ENCODE measurements around the gene STMP1.
A peak's percentile ranks its signal among the peaks of the same experiment; 100 is the strongest.

Gene STMP1

GRCh38 chr7:135693558-135693957 lies 31.2 kb downstream of the STMP1 start:
- TF ChIP-seq CTCF (IDR thresholded peaks at IDR 0.05; ENCODE audit: low read depth, low read length, missing control alignments) = no peak
- no peak overlapping the region for H3K4me3 ChIP-seq (ENCODE audit: low read depth, low read length)
- DNase-seq (ENCODE audit: low read depth) = no peak

- DNase-seq (ENCODE audit: low read depth) = no peak
- no peak overlapping the region for H3K4me3 ChIP-seq (ENCODE audit: low read depth, low read length)
- TF ChIP-seq CTCF (IDR thresholded peaks at IDR 0.05; ENCODE audit: low read depth, low read length, missing control alignments) = no peak
Measured at GRCh38 chr7:135697276-135698049, 35.1 kb downstream of the STMP1 start.

GRCh38 chr7:135704074-135704473 lies 41.8 kb downstream of the STMP1 start:
- no peak for DNase-seq (ENCODE audit: low read depth)
- TF ChIP-seq CTCF (IDR thresholded peaks at IDR 0.05; ENCODE audit: low read depth, low read length, missing control alignments) = peak; percentile 53

GRCh38 chr7:135704698-135705097 lies 42.4 kb downstream of the STMP1 start:
- no peak for TF ChIP-seq CTCF (IDR thresholded peaks at IDR 0.05; ENCODE audit: low read depth, low read length, missing control alignments)
- no peak overlapping the region for H3K4me3 ChIP-seq (ENCODE audit: low read depth, low read length)
- no peak for DNase-seq (ENCODE audit: low read depth)

More at GRCh38 chr7:135704074-135704473, 41.8 kb downstream of the STMP1 start:
- H3K4me3 ChIP-seq (ENCODE audit: low read depth, low read length) = no peak overlapping the region

GRCh38 chr7:135706038-135706742 lies 43.9 kb downstream of the STMP1 start:
- no peak for DNase-seq (ENCODE audit: low read depth)
- no peak for TF ChIP-seq CTCF (IDR thresholded peaks at IDR 0.05; ENCODE audit: low read depth, low read length, missing control alignments)
- no peak overlapping the region for H3K4me3 ChIP-seq (ENCODE audit: low read depth, low read length)

- TF ChIP-seq CTCF (IDR thresholded peaks at IDR 0.05; ENCODE audit: low read depth, low read length, missing control alignments) = no peak
- no peak for DNase-seq (ENCODE audit: low read depth)
- no peak overlapping the region for H3K4me3 ChIP-seq (ENCODE audit: low read depth, low read length)
Measured at GRCh38 chr7:135706858-135707569, 44.7 kb downstream of the STMP1 start.

Data from GM12864 (cell line).